H4 (cell line): ENCODE measurements around the gene SHD. TPM values are rescaled to one million over a fixed set of nuclear protein-coding genes. Genes with fewer than 3 reads are reported as not detected.
"Not testable (repeated sequence)": the region's sequence is repeated elsewhere in the genome, so short reads cannot be mapped to it uniquely, and the experiment has no call there.

Experiments used
- DNase-seq: peaks from one replicate; pipeline ENCODE4 v3.0.0-alpha.2; 2015; ENCODE audit warnings: low spot score
- total RNA-seq: library from RNA; depleted of rRNA; stranded (reverse); fragments of >200 nt; shearing (Covaris generic); gene quantifications from 2 replicates; pipeline ENCODE4 v1.2.3, GENCODE V29; 2014; rRNA removed

The SHD gene
- not detected in 2 replicates for total RNA-seq

GRCh38 chr19:4278419-4279266, at the start of gene SHD:
Gene SHD (plus strand): TSS chr19:4279266. CDS start chr19:4280064, 798 bp downstream.
- no peak for DNase-seq

GRCh38 chr19:4230237-4230636, 48.8 kb upstream of the SHD start:
- not testable (repeated sequence) for DNase-seq

- DNase-seq, result not testable (repeated sequence)
These were observed 47.5 kb upstream of the SHD start for GRCh38 chr19:4231521-4231920.

- DNase-seq, result not testable (repeated sequence)
These were observed 46.9 kb upstream of the SHD start for GRCh38 chr19:4232139-4232538.

- no peak for DNase-seq
These were observed 46.3 kb upstream of the SHD start for GRCh38 chr19:4232614-4233281.

GRCh38 chr19:4233282-4233853, 45.7 kb upstream of the SHD start:
- DNase-seq, result peak; percentile 32

- no peak for DNase-seq
These were observed 44.8 kb upstream of the SHD start for GRCh38 chr19:4234142-4234861.

GRCh38 chr19:4234862-4235201, 44.2 kb upstream of the SHD start:
- DNase-seq, result no peak

- not testable (repeated sequence) for DNase-seq
These were observed 41.6 kb upstream of the SHD start for GRCh38 chr19:4237510-4237909.

GRCh38 chr19:4238831-4239230, 40.2 kb upstream of the SHD start:
- no peak for DNase-seq

- no peak for DNase-seq
These were observed 37.1 kb upstream of the SHD start for GRCh38 chr19:4241824-4242430.

GRCh38 chr19:4245938-4246337, 33.1 kb upstream of the SHD start:
- not testable (repeated sequence) for DNase-seq

- peak; percentile 97 for DNase-seq
These were observed 32.1 kb upstream of the SHD start, which contains the start of gene YJU2 for GRCh38 chr19:4246767-4247593. Gene YJU2 (plus strand): TSS chr19:4247080. CDS start chr19:4247147, 67 bp downstream.

- no peak for DNase-seq
These were observed 22.5 kb upstream of the SHD start for GRCh38 chr19:4256563-4256962.

GRCh38 chr19:4257025-4257424, 22.0 kb upstream of the SHD start:
- no peak for DNase-seq

- DNase-seq, result no peak
These were observed 20.9 kb upstream of the SHD start for GRCh38 chr19:4258181-4258580.

GRCh38 chr19:4260613-4261191, 18.4 kb upstream of the SHD start:
- DNase-seq, result no peak

GRCh38 chr19:4264812-4265211, 14.3 kb upstream of the SHD start:
- no peak for DNase-seq

GRCh38 chr19:4266253-4267000, 12.6 kb upstream of the SHD start:
- no peak for DNase-seq
